Measurements from ENCODE around the gene ECT2L.

Gene ECT2L

DNA sequence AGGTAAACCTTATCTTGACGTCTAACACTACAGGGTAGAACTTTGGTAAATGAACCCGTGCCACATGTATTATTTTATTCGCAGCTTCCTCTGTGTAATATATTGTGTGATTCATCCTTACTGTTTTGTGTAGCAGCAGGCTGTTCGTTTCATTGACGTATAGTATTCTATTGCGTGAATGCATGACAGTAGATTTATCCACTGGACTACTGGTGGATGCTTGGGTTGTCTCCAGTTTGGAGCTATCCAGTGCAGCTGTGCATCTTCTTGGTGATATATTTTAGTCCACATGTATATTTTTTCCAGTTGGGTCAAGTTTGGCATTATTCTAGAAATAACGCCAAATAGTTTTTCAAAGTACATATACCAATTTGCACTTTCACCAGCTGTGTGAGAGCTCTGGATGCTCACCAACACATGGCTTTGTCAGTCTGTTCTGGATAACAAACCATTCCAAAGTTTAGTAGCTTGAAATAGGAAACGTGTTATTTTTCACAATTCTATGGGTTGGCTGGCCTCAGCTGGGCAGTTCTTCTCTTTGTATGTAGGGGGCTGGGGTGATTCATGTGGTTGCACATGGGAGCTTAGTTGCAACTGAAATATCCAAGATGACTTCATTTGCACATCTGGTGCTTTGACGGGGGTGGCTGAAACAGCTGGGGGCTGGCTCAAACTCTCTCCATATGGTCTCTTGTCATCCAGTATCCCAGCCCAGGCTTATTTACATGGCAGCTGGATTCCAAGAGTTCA, 9.3 kb downstream of the ECT2L start:
- no peak for DNase-seq (ENCODE audit: low read depth in 2 of 2)

DNA sequence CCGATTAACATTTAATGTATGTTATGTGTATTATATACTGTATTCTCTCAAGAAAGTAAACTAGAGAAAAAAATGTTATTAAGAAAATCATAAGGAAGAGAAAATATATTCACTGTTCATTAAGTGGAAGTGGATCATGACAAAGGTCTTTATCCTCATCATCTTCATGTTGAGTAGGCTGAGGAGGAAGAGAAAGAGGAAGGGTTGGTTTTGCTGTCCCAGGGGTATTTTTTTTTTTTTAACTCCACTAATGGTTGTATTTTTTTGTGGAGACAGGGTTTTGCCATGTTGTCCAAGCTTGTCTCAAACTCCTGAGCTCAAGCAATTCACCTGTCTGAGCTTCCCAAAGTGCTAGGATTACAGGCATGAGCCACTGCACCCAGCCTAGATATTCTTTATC, 11.0 kb downstream of the ECT2L start:
- DNase-seq (ENCODE audit: low read depth in 2 of 2): no peak

DNA sequence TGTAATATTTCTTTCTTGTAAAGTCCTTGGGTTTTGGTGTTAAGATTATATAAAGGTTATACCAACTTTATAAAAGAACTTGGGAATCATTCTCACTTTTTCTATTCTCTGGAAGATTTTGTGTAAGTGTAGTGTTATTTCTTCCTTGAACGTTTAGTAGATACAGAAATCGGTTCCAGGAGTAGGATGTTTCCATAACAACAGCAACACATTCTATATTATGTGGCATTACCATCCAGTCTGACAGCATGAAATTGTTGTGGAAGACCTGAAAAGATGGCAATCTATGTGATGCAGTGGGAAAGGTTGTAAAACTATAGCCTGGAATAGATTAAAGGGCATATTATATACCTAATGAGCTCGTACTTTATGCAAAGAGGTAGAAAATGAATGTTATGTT, 13.8 kb downstream of the ECT2L start:
- DNase-seq (ENCODE audit: low read depth in 2 of 2): no peak

DNA sequence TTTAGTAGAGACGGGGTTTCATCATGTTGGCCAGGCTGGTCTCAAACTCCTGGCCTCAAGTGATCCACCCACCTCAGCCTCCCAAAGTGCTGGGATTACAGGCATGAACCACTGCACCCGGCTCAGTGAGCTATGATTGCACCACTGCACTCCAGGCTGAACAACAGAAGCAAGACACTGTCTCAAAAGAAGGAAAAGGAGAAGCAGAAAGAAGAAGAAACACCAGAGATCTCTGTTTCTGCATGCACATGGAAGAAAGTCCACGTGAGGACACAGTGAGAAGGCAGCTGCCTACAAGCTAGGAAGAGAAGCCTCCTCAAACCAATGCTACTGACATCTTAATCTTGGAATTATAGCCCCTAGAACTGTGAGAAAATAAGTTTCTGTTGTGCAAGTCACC, 16.0 kb downstream of the ECT2L start:
- no peak for DNase-seq (ENCODE audit: low read depth in 2 of 2)

DNA sequence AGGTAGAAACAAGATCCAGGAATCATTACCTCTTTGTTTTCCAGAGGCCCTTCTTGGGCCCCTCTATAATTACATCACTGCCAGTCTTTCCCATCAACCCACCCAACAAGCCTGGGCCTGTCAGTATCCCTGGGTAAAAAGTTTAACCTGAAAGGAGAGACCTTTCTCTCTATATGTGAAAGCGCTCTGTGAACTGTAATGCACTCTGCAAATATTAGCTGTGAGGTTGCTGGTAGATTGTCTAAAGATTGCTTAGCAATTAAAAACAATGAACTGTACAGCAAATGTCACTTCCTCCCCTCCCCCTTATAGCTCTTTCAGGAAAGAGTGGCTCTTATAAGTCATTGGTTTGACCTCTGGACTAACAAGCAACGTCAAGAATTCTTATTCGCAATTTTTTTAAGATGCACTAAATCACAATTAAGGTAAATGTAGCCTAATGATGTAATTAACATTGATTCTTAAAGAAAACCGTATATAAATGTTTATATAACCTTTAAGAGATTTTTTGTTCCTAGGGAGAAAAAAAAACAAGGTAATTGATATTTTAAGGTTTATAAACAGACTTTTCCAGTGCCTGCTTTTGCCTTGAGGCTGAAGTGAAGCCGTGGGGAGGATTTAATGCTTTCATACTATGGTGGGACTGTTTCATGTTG, 18.4 kb downstream of the ECT2L start:
- DNase-seq (ENCODE audit: low read depth in 2 of 2): no peak

DNA sequence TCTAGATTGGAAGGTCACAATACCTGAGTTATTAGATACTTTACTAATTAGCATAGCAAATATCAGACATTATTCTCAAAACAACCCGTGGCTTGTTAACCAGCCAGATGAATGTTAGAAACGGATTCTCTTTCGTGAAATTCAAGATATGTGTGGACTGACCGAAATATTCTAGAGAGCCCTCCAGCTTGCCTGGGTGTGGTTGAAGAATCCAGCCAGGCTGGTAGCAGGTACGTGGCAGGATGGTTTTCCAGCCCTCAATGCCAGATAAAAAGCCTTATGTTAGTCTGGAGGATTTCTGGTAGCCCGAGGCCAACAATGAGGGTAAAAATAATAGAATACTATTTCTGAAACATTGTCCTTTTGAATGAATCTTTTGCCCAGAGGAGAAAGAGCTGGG, 19.3 kb downstream of the ECT2L start:
- no peak for DNase-seq (ENCODE audit: low read depth in 2 of 2)

DNA sequence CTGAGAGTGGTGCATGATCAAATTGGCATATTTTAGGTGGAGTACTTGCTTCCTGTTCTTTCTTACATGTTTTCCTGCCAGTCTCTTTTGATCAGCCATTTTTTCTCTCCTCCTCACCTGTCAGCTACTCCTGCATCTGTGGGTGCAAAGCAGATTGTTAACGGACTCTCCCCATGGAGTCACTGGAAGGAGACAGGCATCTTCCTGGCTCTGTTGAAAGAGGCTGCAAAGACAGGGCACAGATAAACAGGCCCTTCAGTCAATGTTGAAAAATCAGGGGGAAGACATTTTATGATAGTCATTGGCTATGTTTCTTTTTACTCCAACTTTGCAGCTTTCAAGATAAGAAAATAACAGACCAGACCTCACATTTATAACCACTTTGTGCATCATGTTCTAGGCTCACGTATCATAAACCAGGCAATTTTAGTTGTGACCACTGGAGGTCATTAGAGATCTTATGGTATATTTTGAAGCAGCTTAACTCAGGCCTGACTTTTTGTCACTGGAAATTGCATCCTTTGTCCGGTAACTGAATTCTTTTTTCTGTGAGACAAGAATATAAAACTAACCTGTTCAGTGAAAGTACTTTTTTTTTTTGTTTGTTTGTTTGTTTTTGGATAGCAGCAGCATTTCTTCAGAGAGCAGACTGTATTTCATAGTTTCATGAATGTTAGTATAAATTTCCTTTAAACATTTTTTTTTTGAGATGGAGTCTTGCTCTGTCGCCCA, 20.1 kb downstream of the ECT2L start:
- DNase-seq (ENCODE audit: low read depth in 2 of 2): no peak

DNA sequence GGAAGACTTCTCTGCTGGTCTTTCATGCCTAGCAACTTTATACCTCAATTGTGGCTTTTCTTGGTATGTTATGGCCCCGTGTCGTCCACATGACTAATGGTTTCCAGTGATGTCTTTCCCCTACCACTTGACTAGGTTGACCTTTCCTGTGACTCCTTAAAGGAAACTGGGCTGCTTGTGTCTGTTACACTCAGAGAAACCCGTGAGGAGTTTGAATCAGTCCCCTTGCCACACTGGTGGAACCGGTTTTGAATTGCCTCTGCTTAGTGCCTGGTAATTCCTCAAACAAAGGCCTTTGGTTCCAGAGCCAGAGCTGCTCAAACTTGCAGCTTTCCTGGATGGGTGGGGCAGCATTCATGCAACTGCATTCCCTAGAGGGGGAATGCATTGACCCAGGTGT, 21.9 kb downstream of the ECT2L start:
- no peak for DNase-seq (ENCODE audit: low read depth in 2 of 2)

DNA sequence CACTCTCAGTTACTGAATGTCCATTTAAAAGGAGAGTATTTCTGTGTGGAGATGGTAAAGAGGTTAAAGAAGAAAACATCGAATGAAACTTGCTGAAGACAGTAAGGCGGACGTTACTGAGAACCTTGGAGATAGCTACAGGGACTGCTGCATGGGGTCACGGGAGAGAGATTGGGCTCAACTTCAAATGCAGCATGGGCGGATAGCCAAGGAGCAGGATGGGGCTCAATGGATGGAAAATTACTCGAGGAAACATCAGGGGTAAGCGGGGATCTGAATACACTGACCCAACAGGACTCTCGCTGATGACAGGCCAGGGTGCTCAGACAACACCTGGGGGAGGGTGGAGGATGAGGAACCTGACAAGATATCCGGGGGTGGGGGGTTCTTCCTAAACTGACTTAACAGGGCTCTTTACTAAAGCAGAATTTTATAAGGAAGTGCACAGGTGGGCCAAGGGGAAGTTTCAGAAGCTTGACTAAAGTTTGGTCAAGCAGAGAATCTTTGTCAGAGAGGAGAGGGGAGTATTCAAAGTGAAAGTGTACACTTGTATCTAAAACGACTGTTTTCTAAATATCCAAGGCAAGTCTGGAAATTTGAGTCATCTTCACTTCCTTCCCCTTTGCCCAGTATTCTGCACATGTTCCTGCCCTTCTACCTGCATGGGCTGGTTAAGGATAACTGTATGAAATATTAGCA, 22.8 kb downstream of the ECT2L start:
- no peak for DNase-seq (ENCODE audit: low read depth in 2 of 2)

DNA sequence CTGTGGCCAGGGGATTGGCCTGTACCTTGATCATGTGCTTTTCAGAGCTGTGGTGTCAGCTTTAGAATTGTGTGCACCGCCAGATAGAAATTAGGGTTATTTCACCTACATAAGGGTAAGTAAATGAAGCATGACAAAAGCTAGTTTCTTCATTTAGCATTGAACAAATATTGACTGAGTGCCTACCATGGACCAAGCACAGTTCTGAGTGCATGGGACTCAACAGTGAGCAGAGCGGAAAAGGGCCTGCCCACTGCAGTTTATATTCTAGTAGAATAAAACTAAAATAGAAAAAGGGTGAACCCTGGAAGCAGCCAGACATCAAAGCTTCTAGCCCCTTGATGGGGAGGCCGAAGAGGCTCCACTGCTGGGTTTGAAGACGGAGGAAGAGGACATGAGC, 25.6 kb downstream of the ECT2L start:
- DNase-seq (ENCODE audit: low read depth in 2 of 2): no peak

DNA sequence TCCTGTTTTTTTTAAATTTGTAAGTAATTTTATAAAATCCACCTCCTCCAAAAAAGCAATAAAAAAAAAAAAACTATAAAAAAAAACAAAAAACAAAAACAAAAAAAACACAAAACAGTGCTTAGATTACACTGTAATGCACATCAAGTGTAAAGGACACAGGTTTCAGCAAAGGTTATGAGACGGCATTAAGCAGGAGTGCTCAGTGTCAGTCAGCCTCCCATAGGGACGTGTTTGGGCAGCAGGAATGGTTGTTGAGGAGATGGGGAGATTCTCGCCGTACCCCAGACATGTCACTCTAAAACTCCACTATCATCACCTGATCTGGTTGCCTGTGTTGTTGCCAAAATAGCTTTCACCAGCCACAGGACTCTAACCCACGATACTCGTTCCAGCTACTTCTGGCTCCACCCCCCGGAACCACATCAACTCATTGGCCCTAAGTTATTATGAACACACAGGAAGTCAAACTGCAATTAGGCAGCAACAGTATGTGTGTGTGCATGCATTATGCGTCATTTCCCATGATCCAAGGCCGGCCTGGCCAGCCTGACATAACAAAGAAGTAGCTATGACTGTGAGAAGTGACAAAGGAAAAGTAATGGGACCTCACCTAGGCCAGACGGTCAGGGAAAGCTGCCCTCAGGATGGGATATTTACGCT, 28.7 kb downstream of the ECT2L start:
- DNase-seq (ENCODE audit: low read depth in 2 of 2): no peak

DNA sequence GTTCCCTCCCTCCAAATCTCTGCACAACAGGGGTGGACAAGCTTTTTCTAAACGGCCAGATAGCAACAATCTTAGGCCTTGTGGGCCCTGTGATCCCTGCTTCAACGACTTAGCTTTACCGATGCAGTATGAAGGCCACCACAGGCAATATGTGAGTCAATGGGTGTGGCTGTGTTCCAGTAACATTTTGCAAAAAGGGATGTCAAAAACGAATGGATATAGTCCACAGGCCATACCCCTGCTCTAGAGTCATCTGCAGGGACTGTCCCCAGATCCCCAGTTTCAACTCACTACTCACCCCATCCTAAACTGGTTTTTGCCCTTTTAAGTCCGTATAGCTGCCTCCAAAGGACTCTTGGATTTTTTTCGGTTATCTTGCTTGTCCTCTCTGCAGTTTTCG, 34.4 kb downstream of the ECT2L start:
- DNase-seq (ENCODE audit: low read depth in 2 of 2): no peak

DNA sequence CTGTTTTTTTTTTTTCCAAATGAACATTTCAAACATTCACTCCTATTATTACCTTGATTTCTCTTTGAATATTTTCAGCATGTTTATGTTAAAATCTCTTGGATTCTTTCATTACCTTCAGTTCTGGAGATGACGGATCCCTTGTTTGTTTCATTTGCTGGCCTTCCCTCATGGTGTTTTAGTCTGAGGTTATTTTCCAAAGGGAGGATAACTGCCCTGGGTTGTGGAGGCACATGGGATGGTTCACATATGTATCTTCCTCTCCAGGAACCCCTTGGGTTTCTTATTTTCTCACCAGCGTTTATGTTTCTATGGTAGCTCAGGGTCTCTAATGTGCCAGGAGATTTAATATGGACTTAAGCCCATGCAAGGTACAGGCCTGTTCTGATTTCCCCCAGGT, 36.3 kb downstream of the ECT2L start:
- no peak for DNase-seq (ENCODE audit: low read depth in 2 of 2)

DNA sequence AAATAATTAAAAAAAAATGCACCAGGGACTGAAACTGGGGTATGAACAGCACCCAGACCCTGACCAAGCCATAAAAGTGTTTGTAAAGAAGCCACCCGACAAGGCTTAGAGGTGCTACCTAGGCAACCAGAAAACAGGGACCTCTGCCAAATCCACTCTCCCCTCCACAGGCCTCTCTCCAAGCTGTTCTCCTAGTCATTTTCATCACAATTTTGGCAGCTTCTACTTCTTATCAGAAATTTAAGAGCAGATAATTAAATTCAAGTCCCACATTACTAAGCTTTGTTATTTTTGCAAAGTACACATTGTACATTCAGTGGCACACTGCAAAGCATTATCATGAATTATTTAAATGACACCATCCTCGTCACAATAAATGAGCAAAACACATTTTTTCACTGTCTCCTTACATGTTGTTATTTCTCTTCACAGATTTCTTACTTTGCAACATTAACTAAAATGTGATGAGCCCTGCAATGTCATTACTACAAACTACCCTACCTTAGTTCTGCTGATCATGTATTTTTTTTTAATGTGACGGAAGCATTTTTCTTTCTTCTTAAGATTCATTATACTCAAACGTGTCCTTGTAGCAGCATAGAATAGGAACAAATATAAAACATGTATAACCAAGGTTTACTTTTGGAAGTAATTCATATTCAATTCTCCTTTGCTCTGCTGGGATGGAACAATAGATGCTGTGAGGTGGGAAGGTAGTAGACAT, 38.1 kb downstream of the ECT2L start:
- DNase-seq (ENCODE audit: low read depth in 2 of 2): no peak

DNA sequence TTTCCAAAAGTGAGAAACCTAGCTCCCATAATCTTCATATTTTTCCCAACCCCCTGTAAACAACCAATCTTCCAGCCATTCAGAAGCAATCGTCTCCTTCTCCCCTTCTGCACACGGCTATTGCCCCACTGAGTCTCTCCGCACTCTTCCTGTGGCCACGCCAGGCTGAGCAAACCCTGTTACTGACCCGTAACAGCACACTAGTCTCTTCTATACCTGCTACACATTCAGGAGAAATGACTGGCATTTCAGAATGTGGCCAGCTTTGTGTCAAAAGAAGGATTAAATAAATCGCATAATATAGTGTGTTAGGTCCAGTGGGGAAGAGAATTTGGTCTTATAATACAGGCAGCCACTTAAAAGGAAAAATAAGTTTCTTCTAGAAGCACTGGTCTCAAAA, 41.4 kb downstream of the ECT2L start:
- DNase-seq (ENCODE audit: low read depth in 2 of 2): no peak

DNA sequence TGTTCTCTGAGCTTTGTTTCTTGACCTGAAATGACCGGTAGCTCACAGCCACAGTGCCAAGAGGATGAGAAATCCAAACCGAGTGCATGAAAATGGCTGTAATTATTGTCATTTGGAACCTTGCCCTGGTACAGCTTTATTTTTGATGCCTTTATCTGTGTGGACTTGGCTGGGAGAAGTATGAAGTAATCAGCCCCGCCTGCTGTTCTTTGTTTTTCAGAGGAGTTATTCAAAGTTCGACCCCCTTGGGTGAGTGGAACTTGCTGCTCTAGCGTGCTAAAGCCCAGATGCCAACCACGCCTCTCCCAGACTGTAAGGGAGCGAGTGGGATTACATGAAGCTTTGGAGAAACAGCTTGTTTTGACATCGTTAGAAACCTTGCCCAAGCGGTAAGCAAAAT, 48.3 kb downstream of the ECT2L start:
- no peak for DNase-seq (ENCODE audit: low read depth in 2 of 2)

DNA sequence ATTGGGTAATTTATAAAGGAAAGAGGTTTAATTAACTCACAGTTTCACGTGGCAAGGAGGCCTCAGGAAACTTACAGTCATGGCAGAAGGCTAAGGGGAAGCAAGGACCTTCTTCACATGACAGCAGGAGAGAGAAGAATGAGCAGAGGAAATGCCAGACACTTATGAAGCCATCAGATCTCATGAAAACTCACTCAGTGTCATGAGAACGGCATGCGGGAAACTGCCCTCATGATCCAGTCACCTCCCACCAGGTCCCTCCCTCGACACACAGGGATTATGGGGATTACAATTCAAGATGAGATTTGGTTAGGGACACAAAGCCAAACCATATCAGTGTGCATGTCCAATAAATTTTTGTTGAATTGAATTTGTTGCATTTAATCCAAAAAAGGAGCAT, 52.0 kb downstream of the ECT2L start:
- DNase-seq (ENCODE audit: low read depth in 2 of 2): no peak

DNA sequence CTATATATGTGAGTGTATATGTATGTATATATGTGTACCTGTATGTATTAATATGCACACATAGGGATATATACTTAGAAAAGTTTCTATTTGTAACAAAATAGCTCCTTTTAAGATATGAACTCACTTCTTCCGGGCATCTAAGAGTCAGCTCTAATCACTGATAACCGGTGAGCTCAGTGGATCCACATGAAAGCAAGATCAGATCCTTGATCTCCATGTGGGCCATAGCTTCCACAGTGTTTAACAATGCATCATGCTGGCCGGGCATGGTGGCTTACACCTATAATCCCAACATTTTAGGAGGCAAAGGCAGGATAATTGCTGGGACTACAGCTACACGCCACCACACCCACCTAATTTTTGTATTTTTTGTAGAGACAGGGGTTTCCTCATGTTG, 52.6 kb downstream of the ECT2L start:
- DNase-seq (ENCODE audit: low read depth in 2 of 2): no peak

DNA sequence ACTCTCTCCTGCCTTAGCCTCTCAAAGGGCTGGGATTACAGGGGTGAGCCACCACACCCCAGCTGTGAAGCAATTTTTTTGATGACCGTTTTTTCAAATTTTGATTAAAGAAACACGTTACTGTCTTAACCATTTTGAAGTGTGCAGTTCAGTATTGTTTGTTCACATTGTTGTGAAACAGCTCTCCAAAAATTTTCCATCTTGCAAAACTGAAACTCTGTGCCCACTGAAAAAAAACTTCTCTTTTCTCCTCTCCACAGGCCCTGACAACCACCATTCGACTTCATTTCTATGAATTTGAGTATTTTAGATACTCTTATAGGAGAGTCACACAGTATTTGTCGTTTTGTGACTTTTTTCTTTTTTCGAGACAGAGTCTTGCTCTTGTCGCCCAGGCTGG, 53.9 kb downstream of the ECT2L start:
- no peak for DNase-seq (ENCODE audit: low read depth in 2 of 2)

DNA sequence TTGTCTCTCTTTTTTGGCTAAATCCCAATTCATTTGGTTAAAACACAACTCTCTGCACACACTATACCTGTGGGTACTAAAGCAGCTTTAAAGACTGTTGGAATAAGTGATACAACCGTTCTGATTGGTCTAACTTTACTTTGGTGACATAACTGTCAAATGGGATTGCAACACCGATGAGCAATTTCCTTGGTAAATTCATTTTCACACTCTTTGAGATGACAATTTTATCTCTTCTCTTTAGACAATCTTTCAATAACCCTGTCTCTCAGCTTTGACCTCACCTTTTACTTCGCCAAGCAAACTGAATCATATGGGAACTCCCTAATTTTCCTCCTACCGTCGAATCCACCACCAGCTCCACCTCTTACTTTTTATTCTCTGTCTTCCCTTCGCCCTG, 60.8 kb downstream of the ECT2L start:
- DNase-seq (ENCODE audit: low read depth in 2 of 2): no peak

DNA sequence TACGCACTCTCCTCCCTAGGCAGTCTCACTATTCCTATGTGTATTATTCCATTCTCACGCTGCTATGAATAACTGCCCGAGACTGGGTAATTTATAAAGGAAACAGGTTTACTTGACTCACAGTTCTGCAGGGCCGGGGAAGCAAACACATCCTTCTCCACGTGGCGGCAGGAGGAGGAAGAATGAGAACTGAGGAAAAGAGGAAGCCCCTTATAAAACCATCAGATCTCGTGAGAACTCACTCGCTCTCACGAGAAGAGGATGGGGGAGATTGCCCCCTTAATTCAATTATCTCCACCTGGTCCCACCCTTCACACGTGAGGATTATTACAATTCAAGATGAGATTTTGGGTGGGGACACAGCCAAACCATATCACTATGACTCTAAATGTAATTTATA, 61.9 kb downstream of the ECT2L start:
- no peak for DNase-seq (ENCODE audit: low read depth in 2 of 2)

All from stimulated activated CD4-positive, alpha-beta T cell treated with anti-CD3 and anti-CD28 coated beads, Interleukin-1b, Interleukin-23, amount 100 ng/mL, for 1 hour (primary cell).